K562 (cell line): Measurements from ENCODE around the gene ANP32B. TPM values are rescaled to one million over a fixed set of nuclear protein-coding genes. Genes with fewer than 3 reads are reported as not detected.

Source experiments
- E2F1 ChIP-seq: sonication (generic); formaldehyde crosslinking; IDR thresholded peaks from 2 replicates; pipeline ENCODE4 v1.8.1; 2023; ENCODE audit warnings: mild to moderate bottlenecking, missing genetic modification reagents, moderate library complexity
- HDAC1 ChIP-seq, 2 experiments: fragments of 450-650 bp; IDR thresholded peaks; 2 replicates each; pipeline ENCODE4 v1.6.1; 2016 to 2017; ENCODE audit warnings: inconsistent platforms in 1 of 2, mild to moderate bottlenecking in 1 of 2, moderate library complexity in 1 of 2
- HINFP ChIP-seq: fragments of 450-650 bp; conservative IDR thresholded peaks from 2 replicates; pipeline ENCODE4 v1.6.1; 2016; ENCODE audit warnings: missing genetic modification characterization, low read depth, mild to moderate bottlenecking, control low read depth, missing compliant biosample characterization
- HMG20A ChIP-seq: fragments of 450-650 bp; formaldehyde crosslinking; conservative IDR thresholded peaks from 2 replicates; pipeline ENCODE4 v1.4.0; 2020; ENCODE audit warnings: mild to moderate bottlenecking, mixed read lengths
- JUND ChIP-seq, 2 experiments: IDR thresholded peaks; 2 replicates in 1 of 2; 3 replicates in 1 of 2; pipeline ENCODE4 v1.6.1; 2011; ENCODE audit warnings: borderline replicate concordance in 2 of 2, low read depth in 2 of 2, low read length in 2 of 2, improper control_type of control experiment in 1 of 2, missing biosample characterization in 1 of 2, missing genetic modification characterization in 1 of 2, missing genetic modification reagents in 1 of 2
- KDM1A ChIP-seq, 2 experiments: fragments of 450-650 bp; IDR thresholded peaks; 2 replicates each; pipeline ENCODE4 v1.6.1; 2016; ENCODE audit warnings: mild to moderate bottlenecking in 2 of 2
- MAZ ChIP-seq, 2 experiments: fragments of 450-650 bp in 1 of 2; sonication (generic) in 1 of 2; formaldehyde crosslinking; IDR thresholded peaks in 1 of 2; conservative IDR thresholded peaks in 1 of 2; 2 replicates each; pipeline versions ENCODE4 v1.4.0 to v1.5.0; 2020; ENCODE audit warnings: mild to moderate bottlenecking in 1 of 2, missing genetic modification reagents in 1 of 2
- MCM7 ChIP-seq, 2 experiments: fragments of 450-650 bp; IDR thresholded peaks; 2 replicates each; pipeline ENCODE4 v1.6.1; 2016 to 2018
- MNT ChIP-seq, 2 experiments: fragments of 450-650 bp; conservative IDR thresholded peaks; 2 replicates each; pipeline ENCODE4 v1.6.1; 2017; ENCODE audit warnings: mild to moderate bottlenecking in 2 of 2, moderate library complexity in 2 of 2
- SMAD4 ChIP-seq: fragments of 250-450 bp; sonication (Bioruptor Pico); conservative IDR thresholded peaks from 2 replicates; pipeline ENCODE4 v1.8.0; 2021; ENCODE audit warnings: inconsistent platforms, mild to moderate bottlenecking, moderate library complexity
- SMARCA4 ChIP-seq: fragments of 450-650 bp; IDR thresholded peaks from 2 replicates; pipeline ENCODE4 v1.6.1; 2016
- STAT5A ChIP-seq: IDR thresholded peaks from 2 replicates; pipeline ENCODE4 v1.6.1; 2012; ENCODE audit warnings: low read length, inconsistent platforms, borderline replicate concordance
- TCF3 ChIP-seq: sonication (generic); formaldehyde crosslinking; IDR thresholded peaks from 2 replicates; pipeline ENCODE4 v1.4.0; 2020; ENCODE audit warnings: mild to moderate bottlenecking, missing genetic modification reagents
- TEAD1 ChIP-seq, 2 experiments: fragments of 450-650 bp in 1 of 2; sonication (generic) in 1 of 2; formaldehyde crosslinking; IDR thresholded peaks; 2 replicates each; pipeline versions ENCODE4 v1.4.0 to v1.8.0; 2020 to 2022; ENCODE audit warnings: mild to moderate bottlenecking in 2 of 2, missing genetic modification reagents in 1 of 2
- TEAD4 ChIP-seq, 2 experiments: sonication (generic) in 1 of 2; formaldehyde crosslinking in 1 of 2; IDR thresholded peaks; 2 replicates each; pipeline versions ENCODE4 v1.6.1 to v1.8.0; 2012 to 2022; ENCODE audit warnings: borderline replicate concordance in 1 of 2, inconsistent platforms in 1 of 2, low read length in 1 of 2, mild to moderate bottlenecking in 1 of 2, missing genetic modification reagents in 1 of 2
- YY1 ChIP-seq, 3 experiments: IDR thresholded peaks; 2 replicates each; pipeline ENCODE4 v1.6.1; 2011; ENCODE audit warnings: low read length in 2 of 3, mild to moderate bottlenecking in 2 of 3, moderate library complexity in 2 of 3, borderline replicate concordance in 1 of 3, control low read depth in 1 of 3, low read depth in 1 of 3; ENCODE audit not compliant: insufficient read depth in 3 of 3, insufficient replicate concordance in 2 of 3, control insufficient read depth in 1 of 3, insufficient read length in 1 of 3; ENCODE audit errors: extremely low read depth in 1 of 3
- ZBTB7A ChIP-seq: IDR thresholded peaks from 2 replicates; pipeline ENCODE4 v1.6.1; 2011; ENCODE audit warnings: low read depth, mild to moderate bottlenecking, low read length, moderate library complexity, borderline replicate concordance; ENCODE audit not compliant: control insufficient read depth
- ZNF280B ChIP-seq: fragments of 250-450 bp; sonication (Bioruptor Pico); IDR thresholded peaks from 2 replicates; pipeline ENCODE4 v1.5.1; 2021; ENCODE audit warnings: mild to moderate bottlenecking
- polyA plus RNA-seq, 8 experiments: library from polyadenylated mRNA; depleted of rRNA in 4 of 8; stranded (reverse) in 5 of 8; unstranded in 3 of 8; fragments of >200 nt; fragmentation: Nextera tagmentation in 2 of 8; fragmentation: Illumina TruSeq in 1 of 8; extraction: Ambion mirVana in 2 of 8; extraction: Trizol in 1 of 8; gene quantifications; 2 replicates each; pipeline versions ENCODE4 v1.2.1 to v1.2.3, GENCODE V29; 2011 to 2014; ENCODE audit warnings: inconsistent platforms in 1 of 8, missing spikeins in 1 of 8
- total RNA-seq, 7 experiments: library from RNA; depleted of rRNA in 6 of 7; stranded (reverse); fragments of >200 nt in 6 of 7; fragmentation: Illumina TruSeq in 2 of 7; extraction: Trizol in 2 of 7; gene quantifications; 2 replicates each; pipeline versions ENCODE4 v1.2.1 to v1.2.3, GENCODE V29; 2011 to 2021; ENCODE audit warnings: low replicate concordance in 1 of 7

The ANP32B gene
- total and polyA plus RNA-seq, 9 of the 15 experiments (the other 6 are each of a cell fraction or from before 2014, with no cell fraction given), result 68.9 to 815 (median 141) TPM

GRCh38 chr9:98057138-98057799 lies 74.1 kb downstream of the ANP32B start (continued):
- TF ChIP-seq E2F1 (CRISPR knock-in tag), result 0 out of 2 replicates have a peak, but pooled peaks have one; percentile 9
- peak; percentile 46; the same call in 1 of the 2 replicates for TF ChIP-seq STAT5A
- peak in 1 of 2 experiments; percentile 46; a peak in 3 of 4 replicates for TF ChIP-seq HDAC1 (IDR thresholded peaks at IDR 0.05)
- TF ChIP-seq HMG20A, result no peak
- TF ChIP-seq TEAD4 (IDR thresholded peaks at IDR 0.05; ENCODE audit: low read length), result peak; percentile 17; the same call in 1 of the 2 replicates
- no peak for TF ChIP-seq TEAD4 (CRISPR knock-in tag; IDR thresholded peaks at IDR 0.05; ENCODE audit: borderline replicate concordance)
- no peak for TF ChIP-seq HINFP (tag)
- TF ChIP-seq YY1 (IDR thresholded peaks at IDR 0.05; ENCODE audit: borderline replicate concordance in 1 of 3, control insufficient read depth in 1 of 3, extremely low read depth in 1 of 3, insufficient read depth in 3 of 3, insufficient read length in 1 of 3, insufficient replicate concordance in 2 of 3, low read depth in 1 of 3, low read length in 2 of 3), result peak in 1 of 3 experiments; percentile 4
- TF ChIP-seq SMAD4 (CRISPR knock-in tag), result 0 out of 2 replicates have a peak, but pooled peaks have one; percentile 43
- 0 out of 2 replicates have a peak, but pooled peaks have one; percentile 25 for TF ChIP-seq SMARCA4
- no peak for TF ChIP-seq JUND (IDR thresholded peaks at IDR 0.05; ENCODE audit: borderline replicate concordance, low read depth, low read length)
- TF ChIP-seq JUND (tag; IDR thresholded peaks at IDR 0.05; ENCODE audit: borderline replicate concordance, low read depth, low read length), result peak; percentile 23; the same call in 1 of the 3 replicates
- 0 out of 2 replicates have a peak, but pooled peaks have one; percentile 25 for TF ChIP-seq ZBTB7A
- TF ChIP-seq MAZ (CRISPR knock-in tag; conservative IDR thresholded peaks at IDR 0.05 in 1 of 2, IDR thresholded peaks at IDR 0.05 in 1 of 2), result 0 out of 4 replicates have a peak, but pooled peaks of 1 of the 2 experiments have one; percentile 9
- TF ChIP-seq TCF3, result no peak; the same call in 1 of the 2 replicates
- TF ChIP-seq KDM1A (IDR thresholded peaks at IDR 0.05), result peak in 1 of 2 experiments; percentile 26; a peak in 1 of 4 replicates
- TF ChIP-seq TEAD1 (CRISPR knock-in tag; IDR thresholded peaks at IDR 0.05), result 0 out of 4 replicates have a peak, but pooled peaks of 1 of the 2 experiments have one; percentile 26
- TF ChIP-seq MCM7 (IDR thresholded peaks at IDR 0.05), result no peak
- TF ChIP-seq MNT (conservative IDR thresholded peaks at IDR 0.05), result 0 out of 4 replicates have a peak, but pooled peaks have one; percentile 35 to 48
- no peak for TF ChIP-seq ZNF280B
